Neural cell (in vitro differentiated cells): Measurements from ENCODE around the gene DSG3.

Source experiments
- CTCF ChIP-seq: fragments of 450-650 bp; IDR thresholded peaks from 2 replicates; pipeline ENCODE4 v1.5.1; 2014; ENCODE audit warnings: antibody characterized with exemption, mild to moderate bottlenecking, moderate library complexity; ENCODE audit not compliant: poor library complexity, severe bottlenecking
- EP300 ChIP-seq: fragments of 450-650 bp; conservative IDR thresholded peaks from 2 replicates; pipeline ENCODE4 v1.6.1; 2014; ENCODE audit warnings: antibody characterized with exemption, mild to moderate bottlenecking, moderate library complexity; ENCODE audit not compliant: poor library complexity, severe bottlenecking
- POLR2AphosphoS5 ChIP-seq: IDR thresholded peaks from 2 replicates; pipeline ENCODE4 v1.6.1; 2012
- SMC3 ChIP-seq: fragments of 450-650 bp; conservative IDR thresholded peaks from 2 replicates; pipeline ENCODE4 v1.6.1; 2014; ENCODE audit warnings: antibody characterized with exemption, mild to moderate bottlenecking, moderate library complexity; ENCODE audit not compliant: poor library complexity
- TF ChIP-seq, protein P1 (sequence below): IDR thresholded peaks from 2 replicates; pipeline ENCODE4 v1.6.1; 2012; ENCODE audit warnings: borderline replicate concordance

- TF ChIP-seq CTCF = no peak
- TF ChIP-seq POLR2AphosphoS5 = no peak
- TF ChIP-seq EP300 = no peak
- TF ChIP-seq, protein P1, sequence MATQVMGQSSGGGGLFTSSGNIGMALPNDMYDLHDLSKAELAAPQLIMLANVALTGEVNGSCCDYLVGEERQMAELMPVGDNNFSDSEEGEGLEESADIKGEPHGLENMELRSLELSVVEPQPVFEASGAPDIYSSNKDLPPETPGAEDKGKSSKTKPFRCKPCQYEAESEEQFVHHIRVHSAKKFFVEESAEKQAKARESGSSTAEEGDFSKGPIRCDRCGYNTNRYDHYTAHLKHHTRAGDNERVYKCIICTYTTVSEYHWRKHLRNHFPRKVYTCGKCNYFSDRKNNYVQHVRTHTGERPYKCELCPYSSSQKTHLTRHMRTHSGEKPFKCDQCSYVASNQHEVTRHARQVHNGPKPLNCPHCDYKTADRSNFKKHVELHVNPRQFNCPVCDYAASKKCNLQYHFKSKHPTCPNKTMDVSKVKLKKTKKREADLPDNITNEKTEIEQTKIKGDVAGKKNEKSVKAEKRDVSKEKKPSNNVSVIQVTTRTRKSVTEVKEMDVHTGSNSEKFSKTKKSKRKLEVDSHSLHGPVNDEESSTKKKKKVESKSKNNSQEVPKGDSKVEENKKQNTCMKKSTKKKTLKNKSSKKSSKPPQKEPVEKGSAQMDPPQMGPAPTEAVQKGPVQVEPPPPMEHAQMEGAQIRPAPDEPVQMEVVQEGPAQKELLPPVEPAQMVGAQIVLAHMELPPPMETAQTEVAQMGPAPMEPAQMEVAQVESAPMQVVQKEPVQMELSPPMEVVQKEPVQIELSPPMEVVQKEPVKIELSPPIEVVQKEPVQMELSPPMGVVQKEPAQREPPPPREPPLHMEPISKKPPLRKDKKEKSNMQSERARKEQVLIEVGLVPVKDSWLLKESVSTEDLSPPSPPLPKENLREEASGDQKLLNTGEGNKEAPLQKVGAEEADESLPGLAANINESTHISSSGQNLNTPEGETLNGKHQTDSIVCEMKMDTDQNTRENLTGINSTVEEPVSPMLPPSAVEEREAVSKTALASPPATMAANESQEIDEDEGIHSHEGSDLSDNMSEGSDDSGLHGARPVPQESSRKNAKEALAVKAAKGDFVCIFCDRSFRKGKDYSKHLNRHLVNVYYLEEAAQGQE = no peak
- TF ChIP-seq SMC3 = no peak
Observed at GRCh38 chr18:31498574-31499524, 51.3 kb downstream of the DSG3 start.
